Ramos (cell line): ENCODE results near the gene ACTL7B.
"Not testable (repeated sequence)": the region's sequence is repeated elsewhere in the genome, so short reads cannot be mapped to it uniquely, and the experiment has no call there.

Experiments
- in situ Hi-C: fragments of 300-500 bp; cut with MboI; formaldehyde crosslinking; loops from one replicate; pipeline ENCODE4 v1.14.3; 2022; ENCODE audit warnings: low sequenced_read_pairs; ENCODE audit not compliant: unreplicated experiment

ACTL7B gene, protein sequence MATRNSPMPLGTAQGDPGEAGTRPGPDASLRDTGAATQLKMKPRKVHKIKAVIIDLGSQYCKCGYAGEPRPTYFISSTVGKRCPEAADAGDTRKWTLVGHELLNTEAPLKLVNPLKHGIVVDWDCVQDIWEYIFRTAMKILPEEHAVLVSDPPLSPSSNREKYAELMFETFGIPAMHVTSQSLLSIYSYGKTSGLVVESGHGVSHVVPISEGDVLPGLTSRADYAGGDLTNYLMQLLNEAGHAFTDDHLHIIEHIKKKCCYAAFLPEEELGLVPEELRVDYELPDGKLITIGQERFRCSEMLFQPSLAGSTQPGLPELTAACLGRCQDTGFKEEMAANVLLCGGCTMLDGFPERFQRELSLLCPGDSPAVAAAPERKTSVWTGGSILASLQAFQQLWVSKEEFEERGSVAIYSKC

DNA sequence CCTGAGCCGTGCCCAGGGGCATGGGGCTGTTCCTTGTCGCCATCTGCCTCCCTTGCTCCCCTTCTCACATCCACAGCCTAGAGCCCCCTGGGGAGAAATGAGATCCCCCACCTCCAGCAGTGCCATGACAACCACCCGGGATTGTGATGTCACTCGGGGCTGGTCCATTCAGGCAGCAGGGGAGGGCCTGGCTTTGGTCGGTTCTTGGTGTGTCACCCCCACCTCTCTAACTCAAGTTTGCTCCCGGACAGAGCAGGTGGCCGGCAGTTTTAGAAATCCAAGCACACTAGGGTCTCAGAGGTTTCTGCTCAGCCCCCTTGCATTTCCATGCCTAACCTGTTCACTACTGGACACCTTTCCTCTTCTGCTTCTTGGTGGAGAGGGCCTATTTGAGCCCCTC is at the start of gene ACTL7B:
Gene ACTL7B (minus strand): TSS at position 99 of the 400 bp plus-strand sequence. CDS start 56 bp downstream, at position 43.
- in situ Hi-C loops, result no loop called here

DNA sequence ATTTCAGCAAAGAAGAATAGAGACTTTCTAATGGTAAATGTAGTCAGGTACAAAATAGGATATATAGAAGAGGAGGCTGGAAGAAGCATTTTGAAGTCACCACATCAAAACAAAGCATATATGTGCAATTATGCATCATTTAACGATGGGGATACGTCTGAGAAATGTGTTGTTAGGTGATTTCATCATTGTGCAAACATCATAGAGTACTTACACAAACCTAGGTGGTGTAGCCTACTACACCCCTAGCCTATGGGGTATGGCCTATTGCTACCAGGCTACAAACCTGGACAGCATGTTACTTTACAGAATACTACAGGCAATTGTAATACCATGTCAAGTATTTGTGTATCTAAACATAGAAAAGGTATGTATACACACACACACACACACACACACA is 49.7 kb upstream of the ACTL7B start:
- in situ Hi-C loops, result no loop called here

DNA sequence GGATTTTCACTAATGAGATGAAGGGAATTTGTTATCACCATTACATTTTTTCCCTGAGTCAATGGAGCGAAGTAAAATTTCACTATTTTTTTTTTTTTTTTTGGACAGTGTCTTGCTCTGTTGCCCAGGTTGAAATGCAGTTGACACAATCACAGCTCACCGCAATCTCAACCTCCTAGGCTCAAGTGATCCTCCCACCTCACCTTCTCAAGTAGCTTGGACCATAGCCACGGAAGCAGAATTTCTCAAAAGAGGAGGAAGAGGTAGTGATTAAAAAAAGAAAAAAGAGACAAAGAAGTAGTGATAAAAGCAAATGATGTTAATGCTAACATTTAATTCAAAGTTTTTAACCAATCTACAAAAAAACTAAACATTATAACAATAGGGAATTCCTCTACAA is 48.4 kb upstream of the ACTL7B start:
- in situ Hi-C loops, result no loop called here

DNA sequence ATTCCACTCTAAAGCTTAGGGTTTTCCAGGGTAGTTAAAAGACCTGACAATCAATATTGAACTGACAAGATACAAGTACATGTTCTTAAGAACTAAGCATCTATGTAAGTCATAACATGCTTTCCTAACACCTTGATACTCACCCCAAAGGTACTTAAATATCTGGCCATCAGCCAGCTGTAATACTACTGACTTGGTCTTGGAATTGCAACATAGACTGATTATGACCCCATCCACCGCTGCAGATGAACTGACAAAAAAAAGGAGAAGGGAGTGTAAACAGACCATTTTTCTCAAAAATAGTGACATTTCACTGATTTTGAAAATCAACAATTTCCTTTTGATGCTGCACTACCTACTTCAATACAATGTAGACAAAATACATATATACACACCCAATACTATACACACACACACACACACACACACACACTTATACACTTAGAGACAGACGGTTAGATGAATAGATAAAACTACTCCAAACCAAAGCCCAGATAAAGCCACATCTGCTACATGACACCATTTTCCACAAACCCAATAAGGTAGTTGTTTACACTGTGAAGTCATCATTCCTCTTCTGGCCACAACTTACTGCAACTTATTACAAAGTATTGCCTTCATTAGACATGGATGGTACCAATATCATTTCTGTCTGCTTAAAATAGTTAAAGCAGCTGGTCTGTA is 47.8 kb upstream of the ACTL7B start:
- in situ Hi-C loops, result no loop called here

DNA sequence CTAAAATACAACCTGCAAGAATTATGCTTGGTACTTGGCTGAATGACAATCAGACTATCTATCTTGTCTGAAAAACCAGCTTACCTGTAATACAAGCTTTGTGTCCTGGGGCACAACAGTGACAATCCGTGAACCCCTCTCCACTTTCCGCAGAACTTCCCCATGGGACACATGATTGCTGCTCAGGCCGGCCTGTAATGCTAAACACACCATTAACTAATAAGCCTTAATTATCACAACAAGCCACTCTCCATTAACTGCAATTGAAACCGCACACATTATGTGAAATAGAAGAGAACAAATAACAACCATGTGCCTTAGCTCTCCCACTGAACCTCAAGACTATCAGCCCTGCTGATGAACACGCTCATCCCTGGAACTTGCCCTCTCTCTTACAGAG is 44.4 kb upstream of the ACTL7B start:
- in situ Hi-C loops, result no loop called here

DNA sequence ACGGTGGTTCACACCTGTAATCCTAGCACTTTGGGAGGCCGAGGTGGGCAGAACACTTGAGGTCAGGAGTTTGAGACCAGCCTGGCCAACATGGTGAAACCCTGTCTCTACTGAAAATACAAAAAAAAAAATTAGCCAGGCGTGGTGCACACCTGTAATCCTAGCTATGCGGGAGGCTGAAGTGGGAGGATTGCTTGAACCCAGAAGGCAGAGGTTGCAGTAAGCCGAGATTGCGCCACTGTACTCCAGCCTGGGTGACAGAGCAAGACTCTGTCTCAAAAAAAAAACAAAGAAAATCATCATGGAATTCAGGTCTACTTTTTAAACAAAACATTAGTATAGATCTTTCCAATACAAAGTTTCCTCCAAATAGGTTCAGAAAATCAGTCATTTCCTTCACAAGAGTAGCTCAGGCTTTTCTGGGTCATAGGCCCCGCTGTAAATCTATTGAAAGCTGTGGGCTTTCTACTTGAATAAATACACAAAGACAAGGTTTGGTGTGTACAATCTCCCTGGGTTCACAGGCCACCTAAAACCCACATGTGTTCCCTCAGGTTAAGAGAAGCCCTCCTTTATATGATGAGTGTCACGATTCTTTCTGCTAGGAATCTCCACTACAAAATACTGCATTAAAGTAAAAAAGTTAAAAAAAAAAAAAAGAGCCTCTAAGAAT is 43.4 kb upstream of the ACTL7B start:
- in situ Hi-C loops, result not testable (repeated sequence)

DNA sequence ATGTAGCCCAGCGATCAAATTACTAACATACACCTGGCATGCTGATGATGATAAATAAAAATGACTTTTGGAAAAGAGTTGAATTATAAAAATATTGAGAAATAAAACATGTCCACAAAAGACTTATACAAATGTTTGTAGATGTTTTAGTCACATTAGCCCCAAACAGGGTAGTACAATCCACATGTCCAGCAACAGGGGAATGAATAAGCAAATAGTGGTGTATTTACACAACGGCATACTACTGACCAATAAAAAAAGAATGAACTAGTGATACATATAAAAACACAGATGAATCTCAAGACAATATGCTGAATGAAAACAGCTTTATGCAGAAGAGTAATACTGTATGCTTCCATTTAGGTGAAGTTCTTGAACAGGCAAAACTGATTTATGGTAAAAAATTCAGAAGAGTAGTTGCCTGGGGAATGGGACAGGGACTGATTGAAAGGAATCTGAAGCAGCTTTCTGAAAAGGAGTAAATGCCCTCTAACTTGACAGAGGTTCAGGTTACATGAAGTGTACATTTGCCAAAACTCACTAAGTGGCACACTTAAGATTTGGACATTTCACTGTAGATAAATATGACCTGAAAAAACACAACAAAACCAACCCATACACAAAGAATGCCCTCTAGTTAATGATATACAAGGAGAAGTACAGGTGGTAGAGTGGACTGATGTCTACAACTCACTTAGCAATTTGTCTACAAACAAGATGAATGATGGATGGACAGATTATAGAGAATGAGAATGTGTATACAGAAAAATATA is 41.7 kb upstream of the ACTL7B start:
- in situ Hi-C loops, result no loop called here

DNA sequence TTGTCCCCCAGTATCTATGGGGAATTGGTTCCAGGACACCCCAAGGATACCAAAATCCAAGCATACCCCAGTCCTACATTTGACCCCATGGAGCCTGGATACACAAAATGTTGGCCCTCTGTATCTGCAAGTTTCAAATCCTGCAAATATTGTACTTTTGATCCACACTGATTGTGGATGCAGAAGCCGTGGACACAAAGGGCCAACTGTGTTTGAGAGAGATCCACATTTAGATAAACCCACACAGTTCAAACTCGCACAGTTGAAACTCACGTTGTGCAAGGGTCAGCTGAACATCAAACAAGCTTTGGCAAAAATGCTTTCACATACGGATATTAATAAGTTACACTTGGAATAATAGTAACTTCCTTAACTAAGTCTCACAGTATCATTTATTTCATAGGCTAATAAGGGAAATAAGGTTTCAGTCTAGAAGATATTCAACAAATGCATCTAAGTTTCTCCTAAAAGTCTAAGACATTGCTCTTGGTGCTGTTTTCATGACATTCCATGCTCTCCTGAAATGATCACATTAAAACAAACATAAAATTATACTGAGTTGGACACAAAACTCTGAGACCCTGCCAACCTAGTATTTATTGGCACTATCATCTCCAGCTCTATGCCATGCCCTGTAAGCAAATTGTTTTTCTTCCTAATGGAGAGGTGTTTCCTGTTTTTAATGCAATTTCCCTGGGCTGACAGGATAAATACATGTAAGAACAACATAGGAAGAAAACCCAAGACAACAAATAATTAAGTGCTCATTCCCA is 38.6 kb upstream of the ACTL7B start:
- in situ Hi-C loops, result no loop called here

DNA sequence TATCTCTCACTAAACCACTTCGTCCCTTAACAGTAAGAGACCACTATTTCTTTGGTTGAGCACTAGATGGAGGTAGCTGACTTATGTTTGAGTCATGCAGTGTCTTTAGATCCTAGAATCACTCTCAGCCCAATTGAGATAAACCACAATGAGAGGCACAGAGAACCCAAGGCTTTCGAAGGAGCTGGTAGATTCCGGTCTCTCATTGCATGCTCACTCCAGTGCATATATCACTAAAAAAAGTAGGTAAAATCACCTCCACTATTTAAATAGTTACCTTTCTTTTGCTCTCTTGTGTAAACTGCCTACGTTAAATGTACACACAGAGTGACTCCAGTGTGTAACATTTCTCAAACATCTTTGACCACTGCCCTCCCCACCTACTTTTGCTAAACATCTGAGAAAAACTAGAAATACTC is 33.9 kb upstream of the ACTL7B start:
- in situ Hi-C loops, result no loop called here

DNA sequence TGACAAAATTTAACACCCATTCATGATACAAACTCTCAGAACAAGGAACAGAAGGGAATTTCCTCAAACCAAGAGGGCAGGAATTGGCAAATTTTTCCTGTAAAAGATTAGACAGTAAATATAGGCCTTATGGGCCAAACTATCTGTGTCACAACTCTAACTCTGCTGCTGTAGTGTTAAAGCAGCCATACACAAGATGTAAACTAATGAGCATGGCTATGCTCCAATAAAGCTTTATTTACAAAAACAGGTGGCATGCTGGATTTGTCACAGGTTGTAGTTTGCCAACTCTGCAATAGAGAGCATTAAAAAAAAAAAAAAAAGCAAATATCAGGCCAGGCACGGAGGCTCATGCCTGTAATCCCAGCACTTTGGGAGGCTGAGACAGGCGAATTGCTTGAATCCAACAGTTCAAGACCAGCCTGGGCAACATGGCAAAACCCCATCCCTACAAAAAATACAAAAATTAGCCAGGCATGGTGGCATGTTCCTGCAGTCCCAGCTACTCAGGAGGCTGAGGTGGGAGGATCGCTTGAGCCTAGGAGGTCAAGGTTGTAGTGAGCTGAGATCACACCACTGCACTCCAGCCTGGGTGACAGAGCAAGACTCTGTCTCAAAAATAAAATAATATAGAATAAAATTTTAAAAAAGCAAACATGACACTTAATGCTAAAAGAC is 30.9 kb upstream of the ACTL7B start:
- in situ Hi-C loops, result not testable (repeated sequence)

DNA sequence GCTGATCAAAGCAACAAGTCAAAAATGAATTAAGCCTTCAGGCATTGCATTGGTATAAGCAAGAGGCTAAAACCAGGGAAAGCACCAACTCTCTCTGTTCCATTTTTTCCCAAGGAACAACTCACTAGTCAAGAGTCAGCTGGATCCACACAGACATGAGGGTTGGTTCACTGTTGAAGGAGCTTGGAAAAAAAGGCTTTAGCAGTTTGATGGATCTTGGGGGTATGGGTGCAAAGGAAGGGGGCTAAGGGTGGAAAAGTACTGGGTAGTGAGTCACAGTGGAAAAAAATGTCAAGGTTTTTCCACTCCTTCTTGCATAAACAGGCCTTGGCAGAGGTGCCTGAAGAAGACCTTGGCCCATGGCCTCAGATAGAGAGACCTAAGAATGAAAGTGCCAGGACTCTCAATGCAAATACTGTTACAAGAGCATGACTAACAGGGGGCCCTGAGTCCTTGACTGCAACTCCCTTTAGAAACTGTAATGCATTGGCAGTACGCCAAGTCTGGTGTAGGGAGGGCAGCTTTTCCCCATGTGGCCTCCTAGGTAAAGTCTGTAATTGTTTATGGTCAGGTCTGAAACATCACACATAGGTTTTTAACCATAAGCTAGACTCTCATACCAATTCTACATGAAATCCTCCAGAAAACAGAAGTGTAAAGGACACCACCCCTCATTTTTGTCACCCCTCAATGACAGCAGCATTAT is 30.0 kb upstream of the ACTL7B start:
- in situ Hi-C loops, result no loop called here

DNA sequence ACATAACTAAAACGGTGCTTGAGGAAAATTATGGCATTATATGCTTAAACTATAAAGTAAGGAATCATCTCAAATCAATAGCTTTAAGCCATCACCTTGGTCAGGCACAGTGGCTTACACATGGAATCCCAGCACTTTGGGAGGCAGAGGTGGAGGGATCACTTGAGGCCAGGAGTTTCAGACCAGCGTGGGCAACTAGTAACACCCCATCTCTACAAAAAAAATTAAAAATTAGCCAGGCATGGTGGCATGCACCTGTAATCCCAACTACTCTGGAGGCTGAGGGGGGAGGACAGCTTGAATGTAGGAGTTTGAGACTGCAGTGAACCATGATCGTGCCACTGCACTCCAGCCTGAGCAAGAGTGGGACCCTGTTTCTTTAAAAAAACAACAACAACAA is 28.9 kb upstream of the ACTL7B start:
- in situ Hi-C loops, result no loop called here

DNA sequence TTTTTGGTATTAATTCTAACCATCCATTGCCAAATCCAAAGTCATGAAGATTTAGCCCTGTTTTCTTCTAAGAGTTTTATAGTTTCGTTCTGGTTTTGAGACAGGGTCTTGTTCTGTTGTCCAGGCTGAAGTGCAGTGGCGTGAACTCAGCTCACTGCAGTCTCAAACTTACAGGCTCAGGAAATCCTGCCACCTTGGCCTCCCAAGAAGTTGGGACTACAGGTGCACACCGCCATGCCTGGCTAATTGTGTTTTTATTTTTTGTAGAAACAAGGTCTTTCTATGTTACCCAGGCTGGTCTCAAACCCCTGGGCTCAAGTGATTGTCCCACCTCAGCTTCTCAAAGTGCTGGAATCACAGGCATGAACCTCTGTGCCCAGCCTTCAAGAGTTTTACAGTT is 27.3 kb upstream of the ACTL7B start:
- in situ Hi-C loops, result no loop called here

DNA sequence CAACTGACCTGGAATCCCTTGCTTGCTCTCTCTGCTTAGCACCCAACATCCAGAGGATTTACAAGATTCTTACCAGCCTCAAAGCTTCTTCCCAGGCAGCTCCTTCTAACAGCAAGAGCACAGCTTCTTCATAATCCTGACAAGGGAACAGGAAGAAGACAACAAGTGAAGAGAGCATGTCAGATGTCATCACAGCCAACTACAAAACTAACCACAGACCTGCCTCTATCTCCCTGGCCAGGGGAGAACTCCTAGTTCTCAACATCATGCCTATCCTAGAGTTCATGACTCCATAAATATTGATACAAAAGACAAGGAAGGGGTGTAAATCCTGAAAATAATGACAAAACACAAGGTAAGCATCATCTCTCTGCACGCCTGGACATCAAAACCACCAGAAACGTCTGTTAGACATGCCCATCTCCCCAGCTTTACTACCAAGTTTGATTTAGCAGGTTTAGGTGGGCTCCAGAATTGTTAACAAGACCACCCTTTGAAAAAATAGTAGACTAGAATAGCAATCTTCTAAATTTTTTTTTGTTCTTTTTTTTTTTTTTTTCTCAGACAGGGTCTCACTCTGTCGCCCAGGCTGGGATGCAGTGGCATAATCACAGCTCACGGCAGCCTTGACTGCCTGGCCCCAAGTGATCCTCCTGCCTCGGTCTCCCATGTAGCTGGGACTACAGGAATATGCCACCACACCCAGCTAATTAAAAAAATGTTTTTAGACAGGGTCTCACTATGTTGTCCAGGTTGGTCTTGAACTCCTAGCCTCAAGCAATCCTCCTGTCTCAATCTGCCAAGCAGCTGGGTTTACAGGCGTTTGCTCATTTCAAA is 26.5 kb upstream of the ACTL7B start:
- in situ Hi-C loops, result no loop called here

DNA sequence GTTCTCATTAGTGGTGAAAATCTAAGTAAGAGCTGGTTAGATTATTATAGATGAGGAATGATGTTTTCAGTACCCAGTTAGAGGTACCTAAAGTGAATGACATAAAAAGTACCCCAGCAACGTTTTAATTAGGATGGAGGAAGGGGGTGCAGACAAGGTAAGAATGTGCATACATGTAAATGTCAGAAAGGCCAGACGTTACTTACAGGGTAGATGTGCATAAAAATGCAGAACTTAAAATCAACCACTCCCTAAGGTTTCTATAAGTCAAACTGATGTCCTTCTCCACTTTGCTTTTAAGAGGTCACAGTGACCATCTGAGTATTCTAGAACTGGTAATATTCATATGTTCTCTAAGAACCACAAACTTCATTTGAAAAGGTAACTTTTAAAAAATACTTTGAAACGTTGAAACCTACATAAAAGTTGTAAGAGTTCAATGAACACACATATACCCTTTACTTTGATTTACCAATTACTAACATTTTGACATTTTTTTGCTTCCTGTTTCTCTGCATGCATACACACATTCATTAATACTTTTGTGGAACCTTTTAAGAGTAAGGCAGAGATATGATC is 25.0 kb upstream of the ACTL7B start:
- in situ Hi-C loops, result no loop called here

DNA sequence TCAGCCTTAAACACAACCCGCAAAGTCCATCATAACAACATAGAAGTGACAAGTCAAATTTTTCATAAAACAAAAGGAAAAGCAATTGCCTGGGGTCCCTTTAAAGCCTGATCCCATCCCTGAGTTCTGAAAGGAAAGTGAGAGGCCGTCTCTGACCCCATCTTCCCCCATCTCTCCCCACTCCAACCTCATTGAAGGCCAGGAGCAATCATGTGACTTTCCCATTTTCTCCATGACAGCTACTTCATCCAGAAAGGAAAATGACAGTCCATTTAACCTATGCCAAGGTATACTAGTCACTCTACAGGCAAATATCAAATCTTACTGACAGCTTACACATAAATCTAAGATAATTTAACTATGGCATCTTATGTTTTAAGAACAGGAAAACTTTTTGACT is 21.7 kb upstream of the ACTL7B start:
- in situ Hi-C loops, result no loop called here

DNA sequence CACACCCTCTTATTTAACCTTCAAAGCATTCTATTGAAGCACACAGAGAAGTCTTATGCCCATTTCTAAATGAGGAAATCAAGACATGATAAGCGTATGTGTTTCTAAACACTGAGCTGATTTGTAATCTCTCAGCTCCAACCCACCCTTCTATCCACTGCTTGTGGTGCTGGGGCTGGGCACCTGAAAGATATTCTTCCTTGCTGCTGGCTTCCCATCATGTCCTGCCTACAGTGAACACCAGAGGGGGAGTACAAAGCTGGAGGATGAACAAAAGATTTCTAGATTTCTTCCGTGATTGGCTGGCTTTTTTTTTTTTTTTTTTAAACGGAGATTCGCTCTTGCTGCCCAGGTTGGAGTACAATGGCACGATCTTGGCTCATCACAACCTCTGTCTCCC is 20.6 kb upstream of the ACTL7B start:
- in situ Hi-C loops, result no loop called here
